DND-41 (cell line): ENCODE results near the gene RNU1-4.

Experiments
- EZH2 ChIP-seq: IDR thresholded peaks from 3 replicates; pipeline ENCODE4 v1.6.1; 2012; ENCODE audit warnings: borderline replicate concordance, low read depth, mild to moderate bottlenecking, moderate library complexity, low read length, inconsistent platforms; ENCODE audit not compliant: severe bottlenecking
- TF ChIP-seq, protein P1 (sequence below): IDR thresholded peaks from 2 replicates; pipeline ENCODE4 v1.5.1; 2012; ENCODE audit warnings: borderline replicate concordance, low read length, moderate library complexity, mild to moderate bottlenecking; ENCODE audit not compliant: poor library complexity, severe bottlenecking; ENCODE audit errors: extremely low read depth

DNA sequence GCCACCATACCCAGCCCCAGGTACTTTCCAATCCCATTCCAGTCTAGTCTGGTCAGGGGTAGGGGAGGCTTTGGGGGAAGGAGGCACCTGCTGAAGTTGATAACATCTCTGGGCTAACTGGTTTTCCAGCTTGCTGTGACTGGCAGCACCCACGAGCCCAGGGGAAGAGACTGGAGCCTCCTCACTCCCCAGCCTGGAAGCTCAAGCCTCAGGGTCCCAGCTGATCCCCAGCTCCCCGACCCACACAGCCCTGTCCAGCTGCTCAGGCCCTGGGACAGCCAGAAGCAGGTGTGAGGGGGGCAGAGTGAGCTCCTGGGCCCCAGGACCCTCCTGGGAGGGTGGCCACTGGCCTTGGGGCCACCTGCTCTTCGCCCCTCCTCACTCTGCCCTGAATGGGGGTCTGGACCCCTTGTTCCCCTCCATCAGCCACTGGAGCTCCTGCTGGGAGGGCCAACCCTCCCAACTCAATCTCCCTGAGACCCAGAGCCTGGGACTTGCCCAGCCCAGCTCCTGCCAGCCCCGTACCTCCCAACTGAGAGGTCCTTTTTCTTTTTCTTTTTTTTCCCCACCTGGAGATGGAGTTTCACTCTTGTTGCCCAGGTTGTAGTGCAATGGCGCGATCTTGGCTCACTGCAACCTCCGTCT, 23.5 kb upstream of the RNU1-4 start:
- TF ChIP-seq, protein P1, sequence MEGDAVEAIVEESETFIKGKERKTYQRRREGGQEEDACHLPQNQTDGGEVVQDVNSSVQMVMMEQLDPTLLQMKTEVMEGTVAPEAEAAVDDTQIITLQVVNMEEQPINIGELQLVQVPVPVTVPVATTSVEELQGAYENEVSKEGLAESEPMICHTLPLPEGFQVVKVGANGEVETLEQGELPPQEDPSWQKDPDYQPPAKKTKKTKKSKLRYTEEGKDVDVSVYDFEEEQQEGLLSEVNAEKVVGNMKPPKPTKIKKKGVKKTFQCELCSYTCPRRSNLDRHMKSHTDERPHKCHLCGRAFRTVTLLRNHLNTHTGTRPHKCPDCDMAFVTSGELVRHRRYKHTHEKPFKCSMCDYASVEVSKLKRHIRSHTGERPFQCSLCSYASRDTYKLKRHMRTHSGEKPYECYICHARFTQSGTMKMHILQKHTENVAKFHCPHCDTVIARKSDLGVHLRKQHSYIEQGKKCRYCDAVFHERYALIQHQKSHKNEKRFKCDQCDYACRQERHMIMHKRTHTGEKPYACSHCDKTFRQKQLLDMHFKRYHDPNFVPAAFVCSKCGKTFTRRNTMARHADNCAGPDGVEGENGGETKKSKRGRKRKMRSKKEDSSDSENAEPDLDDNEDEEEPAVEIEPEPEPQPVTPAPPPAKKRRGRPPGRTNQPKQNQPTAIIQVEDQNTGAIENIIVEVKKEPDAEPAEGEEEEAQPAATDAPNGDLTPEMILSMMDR = no peak
- no peak for TF ChIP-seq EZH2
